GM20000 (cell line): Measurements from ENCODE around the gene ODAPH.
A peak's percentile ranks its signal among the peaks of the same experiment; 100 is the strongest.
"Not testable (repeated sequence)": the region's sequence is repeated elsewhere in the genome, so short reads cannot be mapped to it uniquely, and the experiment has no call there.

Experiments used
- DNase-seq: peaks from one replicate; pipeline ENCODE4 v3.0.0; 2012; ENCODE audit warnings: low spot score
- TF ChIP-seq, protein P1 (sequence below): IDR thresholded peaks from 2 replicates; pipeline ENCODE4 v1.5.1; 2012; ENCODE audit warnings: mild to moderate bottlenecking, control low read depth; ENCODE audit errors: extremely low read depth, missing control alignments

Gene ODAPH

DNA sequence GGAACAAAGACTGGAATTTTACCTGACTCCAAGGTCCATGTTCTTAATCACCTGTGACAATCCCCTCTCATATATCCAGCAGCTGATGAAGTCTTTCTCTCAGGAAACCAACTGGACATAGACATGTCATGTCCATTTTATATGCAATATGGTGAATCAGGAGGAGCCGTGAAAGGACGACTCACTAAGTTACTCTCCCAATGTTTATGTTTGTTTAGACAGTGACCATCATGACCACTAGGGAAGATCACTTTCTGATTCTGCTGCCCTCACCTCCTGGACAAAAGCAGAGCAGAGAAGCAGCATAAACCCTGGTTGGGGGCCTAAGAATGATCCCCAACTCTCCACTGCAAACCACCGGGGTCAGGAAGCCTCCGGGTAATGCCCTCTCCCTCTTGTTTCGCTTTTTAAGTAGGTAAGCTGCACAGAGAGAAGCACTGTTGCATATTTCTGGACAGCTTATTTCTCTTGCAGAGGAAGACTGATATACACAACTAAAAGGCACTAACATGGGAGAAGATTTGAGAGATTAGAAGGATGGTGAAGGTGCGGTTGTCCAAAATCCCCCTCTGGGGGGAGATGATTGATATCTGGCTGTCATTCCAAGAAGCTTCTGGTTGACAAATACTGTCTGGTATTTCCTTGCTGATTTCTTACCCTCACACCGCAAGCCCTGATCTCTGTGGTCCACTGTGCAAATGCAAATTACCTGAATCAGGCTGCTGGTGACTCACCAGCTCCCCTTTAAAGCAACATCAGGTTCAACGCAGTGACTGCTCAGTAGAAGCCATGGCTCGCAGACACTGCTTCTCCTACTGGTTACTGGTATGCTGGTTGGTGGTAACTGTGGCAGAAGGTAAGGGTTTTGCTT, at the start of gene ODAPH:
Gene ODAPH, plus strand, starts transcription at position 773 of the 871 bp plus-strand sequence. Its CDS starts 17 bp downstream, at position 790.
- TF ChIP-seq, protein P1, sequence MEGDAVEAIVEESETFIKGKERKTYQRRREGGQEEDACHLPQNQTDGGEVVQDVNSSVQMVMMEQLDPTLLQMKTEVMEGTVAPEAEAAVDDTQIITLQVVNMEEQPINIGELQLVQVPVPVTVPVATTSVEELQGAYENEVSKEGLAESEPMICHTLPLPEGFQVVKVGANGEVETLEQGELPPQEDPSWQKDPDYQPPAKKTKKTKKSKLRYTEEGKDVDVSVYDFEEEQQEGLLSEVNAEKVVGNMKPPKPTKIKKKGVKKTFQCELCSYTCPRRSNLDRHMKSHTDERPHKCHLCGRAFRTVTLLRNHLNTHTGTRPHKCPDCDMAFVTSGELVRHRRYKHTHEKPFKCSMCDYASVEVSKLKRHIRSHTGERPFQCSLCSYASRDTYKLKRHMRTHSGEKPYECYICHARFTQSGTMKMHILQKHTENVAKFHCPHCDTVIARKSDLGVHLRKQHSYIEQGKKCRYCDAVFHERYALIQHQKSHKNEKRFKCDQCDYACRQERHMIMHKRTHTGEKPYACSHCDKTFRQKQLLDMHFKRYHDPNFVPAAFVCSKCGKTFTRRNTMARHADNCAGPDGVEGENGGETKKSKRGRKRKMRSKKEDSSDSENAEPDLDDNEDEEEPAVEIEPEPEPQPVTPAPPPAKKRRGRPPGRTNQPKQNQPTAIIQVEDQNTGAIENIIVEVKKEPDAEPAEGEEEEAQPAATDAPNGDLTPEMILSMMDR, result no peak
- peak; percentile 53 for DNase-seq

GRCh38 chr4:75509592-75509991, 46.3 kb upstream of the ODAPH start:
- DNase-seq, result not testable (repeated sequence)

DNA sequence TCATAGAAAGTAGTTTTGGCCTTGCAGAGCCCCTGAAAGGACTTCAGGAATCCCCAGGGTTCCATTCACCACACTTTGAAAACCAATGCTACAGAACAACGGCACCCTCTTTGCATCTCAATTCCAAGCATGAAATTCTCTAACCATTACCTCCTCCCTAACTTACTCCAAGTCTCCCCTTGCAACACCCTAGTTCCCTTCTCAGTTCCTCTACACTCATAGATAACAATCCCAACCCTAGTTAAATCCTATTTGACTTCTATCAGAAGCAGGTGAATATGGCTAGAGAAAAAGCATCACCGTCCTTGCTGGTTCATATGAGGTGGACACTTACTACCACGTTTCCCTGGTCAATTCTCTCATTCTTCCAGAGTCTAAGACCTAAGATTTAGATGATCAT, 44.0 kb upstream of the ODAPH start:
- TF ChIP-seq, protein P1, result no peak
- DNase-seq, result no peak

DNA sequence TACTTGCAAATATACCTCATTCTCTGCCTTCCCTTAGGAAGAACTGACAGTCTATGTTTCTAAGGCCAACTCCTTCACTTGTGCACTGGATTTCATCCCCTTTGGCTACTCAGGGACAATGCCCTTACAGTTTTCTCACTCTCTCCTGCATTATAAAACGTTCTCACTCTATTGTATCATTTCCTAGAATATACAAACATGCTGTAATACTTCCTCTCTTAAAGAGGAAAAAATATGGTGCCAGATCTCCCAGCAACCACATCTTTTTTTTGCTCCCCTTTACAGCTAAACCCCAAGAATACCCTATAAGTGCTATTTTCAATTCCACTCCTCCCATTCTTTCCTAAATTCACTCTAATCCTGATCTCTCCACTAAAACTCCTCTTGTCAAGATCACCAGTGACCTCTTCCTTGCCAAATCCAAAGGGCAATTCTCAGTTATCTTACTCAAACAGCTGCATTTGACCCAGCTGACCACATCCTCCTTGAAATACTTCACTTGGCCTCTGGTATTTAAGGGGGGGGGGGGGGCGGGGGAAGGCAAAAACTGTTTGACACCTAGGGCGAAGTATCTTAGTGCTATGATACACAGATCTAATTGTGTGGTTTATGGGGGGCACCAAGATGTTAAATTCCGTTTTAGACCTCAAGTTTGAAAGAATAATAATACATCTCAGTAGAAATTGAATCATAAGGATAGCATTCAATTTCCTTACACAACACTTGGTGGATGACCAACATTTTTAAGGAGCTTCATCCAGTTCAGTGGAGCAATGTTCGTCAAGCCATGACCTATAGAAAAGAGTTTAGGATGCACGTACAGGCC, 43.3 kb upstream of the ODAPH start:
- peak; percentile 13 for DNase-seq

DNA sequence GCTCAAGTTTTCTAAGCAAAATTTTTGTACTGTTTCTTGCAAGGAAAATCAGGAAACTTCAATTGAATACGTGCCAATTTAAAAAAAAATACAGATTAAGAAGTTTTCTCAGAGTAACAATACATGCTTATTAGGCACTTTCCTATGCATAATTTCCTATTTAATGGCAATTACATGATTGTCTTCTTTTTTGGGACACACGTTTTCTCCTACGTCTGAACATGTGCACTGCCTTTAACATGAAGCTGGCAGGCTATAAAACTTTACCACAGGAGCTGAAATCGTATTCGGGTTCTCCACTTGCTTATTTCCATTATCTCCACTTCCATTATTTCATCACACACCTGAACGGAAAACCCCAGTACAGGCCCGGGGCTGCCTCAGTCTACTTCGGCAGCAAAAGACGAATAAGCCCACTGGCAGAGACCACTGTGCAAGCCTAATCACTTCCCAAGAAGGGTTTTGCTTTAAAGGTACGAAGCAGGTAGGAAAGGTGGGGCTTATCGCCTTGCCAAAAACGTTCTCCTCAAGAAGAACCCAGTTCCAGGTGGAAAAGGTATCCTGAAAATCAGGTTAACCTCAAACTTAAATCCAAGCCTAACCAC, 42.2 kb upstream of the ODAPH start:
- TF ChIP-seq, protein P1, result no peak
- no peak for DNase-seq

More for the DNA sequence above, 43.3 kb upstream of the ODAPH start:
- TF ChIP-seq, protein P1, result no peak

GRCh38 chr4:75514131-75514948, 41.5 kb upstream of the ODAPH start, which contains the start of the genes RCHY1 and THAP6:
RCHY1 (minus strand) TSS chr4:75514403; CDS start chr4:75514286, 117 bp downstream.
THAP6 (plus strand) TSS chr4:75514473; CDS start chr4:75515453, 980 bp downstream.
- DNase-seq, result peak; percentile 79
- TF ChIP-seq, protein P1, result no peak

DNA sequence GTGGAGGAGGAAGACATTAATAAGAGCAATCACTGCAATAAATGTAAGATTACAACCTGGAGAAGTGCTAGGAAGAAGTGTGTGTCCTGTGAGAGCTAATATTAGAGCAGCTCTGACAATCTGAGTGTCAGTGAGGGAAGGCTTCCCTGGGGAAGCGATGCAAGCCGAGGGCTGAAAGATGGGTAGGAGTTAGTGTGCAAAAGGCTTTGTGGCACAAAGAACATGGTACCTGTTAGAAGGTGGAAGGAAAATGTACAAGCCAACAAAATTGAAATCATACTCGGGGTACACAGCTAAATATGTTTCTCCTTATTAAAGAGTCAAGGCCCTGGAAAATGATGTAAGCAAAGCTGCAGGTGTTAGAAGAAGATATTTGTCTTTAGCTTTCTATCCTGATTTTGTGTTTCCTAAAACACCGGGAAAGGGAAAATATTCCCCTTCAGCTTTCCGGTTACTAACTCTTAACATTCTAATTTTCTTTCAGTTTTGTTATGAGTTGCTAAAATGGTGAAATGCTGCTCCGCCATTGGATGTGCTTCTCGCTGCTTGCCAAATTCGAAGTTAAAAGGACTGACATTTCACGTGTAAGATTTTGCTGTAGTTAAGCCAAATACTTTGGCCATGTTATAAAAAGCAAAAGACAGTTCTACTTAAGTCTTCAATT, 40.8 kb upstream of the ODAPH start:
- TF ChIP-seq, protein P1, result no peak
- peak; percentile 18 for DNase-seq
